Measurements from ENCODE around the gene FAM24A.

Gene FAM24A

DNA sequence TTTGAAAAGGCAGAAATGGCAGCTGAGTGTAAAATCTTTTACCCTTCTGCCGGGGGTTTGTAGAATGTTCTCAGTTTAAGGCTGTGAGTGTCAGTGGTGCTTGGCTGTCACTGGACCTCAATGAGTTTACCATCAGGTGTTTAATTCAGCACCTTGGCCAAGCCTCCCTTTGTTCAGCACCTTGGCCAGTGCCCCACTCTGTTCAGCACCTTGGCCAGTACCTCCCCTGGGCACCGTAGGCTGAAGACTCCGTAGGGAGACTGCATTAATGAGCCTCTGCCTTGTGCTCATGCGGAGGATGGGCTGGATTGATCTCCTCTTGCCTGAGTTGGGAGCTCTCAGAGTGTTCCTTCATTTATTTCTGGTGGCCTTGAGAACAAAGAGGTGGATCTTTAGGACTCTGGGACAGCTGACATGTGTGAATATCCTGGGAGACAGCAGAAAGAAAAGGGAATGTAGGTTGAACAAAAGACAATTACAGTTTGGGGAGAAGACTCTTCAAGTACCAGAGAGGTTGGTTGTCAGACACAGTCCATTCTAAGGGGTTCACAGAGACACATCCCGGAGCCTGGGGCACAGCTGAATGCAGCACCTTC, 1.6 kb downstream of the FAM24A start (continued):
- TF ChIP-seq, protein P1, sequence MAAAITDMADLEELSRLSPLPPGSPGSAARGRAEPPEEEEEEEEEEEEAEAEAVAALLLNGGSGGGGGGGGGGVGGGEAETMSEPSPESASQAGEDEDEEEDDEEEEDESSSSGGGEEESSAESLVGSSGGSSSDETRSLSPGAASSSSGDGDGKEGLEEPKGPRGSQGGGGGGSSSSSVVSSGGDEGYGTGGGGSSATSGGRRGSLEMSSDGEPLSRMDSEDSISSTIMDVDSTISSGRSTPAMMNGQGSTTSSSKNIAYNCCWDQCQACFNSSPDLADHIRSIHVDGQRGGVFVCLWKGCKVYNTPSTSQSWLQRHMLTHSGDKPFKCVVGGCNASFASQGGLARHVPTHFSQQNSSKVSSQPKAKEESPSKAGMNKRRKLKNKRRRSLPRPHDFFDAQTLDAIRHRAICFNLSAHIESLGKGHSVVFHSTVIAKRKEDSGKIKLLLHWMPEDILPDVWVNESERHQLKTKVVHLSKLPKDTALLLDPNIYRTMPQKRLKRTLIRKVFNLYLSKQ (tag by site-specific recombination; IDR thresholded peaks at IDR 0.05; ENCODE audit: borderline replicate concordance) = no peak
- TF ChIP-seq HOXD13 (CRISPR knock-in tag; IDR thresholded peaks at IDR 0.05; ENCODE audit: borderline replicate concordance) (peak; percentile 97), ZNF37A (tag by site-specific recombination; IDR thresholded peaks at IDR 0.05) (no peak), ZNF169 (tag by site-specific recombination; IDR thresholded peaks at IDR 0.05) (no peak), ZNF624 (tag by site-specific recombination; IDR thresholded peaks at IDR 0.05) (no peak), GLI2 (tag by site-specific recombination; IDR thresholded peaks at IDR 0.05; ENCODE audit: borderline replicate concordance, low read depth) (no peak), ZIC2 (tag by site-specific recombination; IDR thresholded peaks at IDR 0.05) (no peak), OVOL3 (tag by site-specific recombination; IDR thresholded peaks at IDR 0.05) (no peak), ZNF48 (tag by site-specific recombination; IDR thresholded peaks at IDR 0.05) (no peak), HOXC10 (CRISPR knock-in tag; IDR thresholded peaks at IDR 0.05) (peak; percentile 97), ZNF768 (tag by site-specific recombination; IDR thresholded peaks at IDR 0.05) (no peak), ZXDB (tag by site-specific recombination; IDR thresholded peaks at IDR 0.05) (no peak), ZNF473 (tag by site-specific recombination; IDR thresholded peaks at IDR 0.05) (no peak), ZNF549 (tag by site-specific recombination; IDR thresholded peaks at IDR 0.05) (no peak), ZNF404 (tag by site-specific recombination; IDR thresholded peaks at IDR 0.05) (no peak), ZNF223 (tag by site-specific recombination; IDR thresholded peaks at IDR 0.05) (no peak), KLF7 (tag by site-specific recombination; IDR thresholded peaks at IDR 0.05; ENCODE audit: borderline replicate concordance) (no peak), ZNF660 (tag by site-specific recombination; IDR thresholded peaks at IDR 0.05) (no peak), ZNF112 (tag by site-specific recombination; IDR thresholded peaks at IDR 0.05) (no peak), ZNF548 (tag by site-specific recombination; IDR thresholded peaks at IDR 0.05) (no peak), ZFP37 (tag by site-specific recombination; IDR thresholded peaks at IDR 0.05) (no peak), KLF9 (tag by site-specific recombination; IDR thresholded peaks at IDR 0.05; ENCODE audit: low read depth) (no peak), ZNF571 (tag by site-specific recombination; IDR thresholded peaks at IDR 0.05) (no peak), EGR2 (tag by site-specific recombination; IDR thresholded peaks at IDR 0.05; ENCODE audit: low read depth) (no peak), SP7 (tag by site-specific recombination; IDR thresholded peaks at IDR 0.05) (no peak)
- TF ChIP-seq, protein P2, sequence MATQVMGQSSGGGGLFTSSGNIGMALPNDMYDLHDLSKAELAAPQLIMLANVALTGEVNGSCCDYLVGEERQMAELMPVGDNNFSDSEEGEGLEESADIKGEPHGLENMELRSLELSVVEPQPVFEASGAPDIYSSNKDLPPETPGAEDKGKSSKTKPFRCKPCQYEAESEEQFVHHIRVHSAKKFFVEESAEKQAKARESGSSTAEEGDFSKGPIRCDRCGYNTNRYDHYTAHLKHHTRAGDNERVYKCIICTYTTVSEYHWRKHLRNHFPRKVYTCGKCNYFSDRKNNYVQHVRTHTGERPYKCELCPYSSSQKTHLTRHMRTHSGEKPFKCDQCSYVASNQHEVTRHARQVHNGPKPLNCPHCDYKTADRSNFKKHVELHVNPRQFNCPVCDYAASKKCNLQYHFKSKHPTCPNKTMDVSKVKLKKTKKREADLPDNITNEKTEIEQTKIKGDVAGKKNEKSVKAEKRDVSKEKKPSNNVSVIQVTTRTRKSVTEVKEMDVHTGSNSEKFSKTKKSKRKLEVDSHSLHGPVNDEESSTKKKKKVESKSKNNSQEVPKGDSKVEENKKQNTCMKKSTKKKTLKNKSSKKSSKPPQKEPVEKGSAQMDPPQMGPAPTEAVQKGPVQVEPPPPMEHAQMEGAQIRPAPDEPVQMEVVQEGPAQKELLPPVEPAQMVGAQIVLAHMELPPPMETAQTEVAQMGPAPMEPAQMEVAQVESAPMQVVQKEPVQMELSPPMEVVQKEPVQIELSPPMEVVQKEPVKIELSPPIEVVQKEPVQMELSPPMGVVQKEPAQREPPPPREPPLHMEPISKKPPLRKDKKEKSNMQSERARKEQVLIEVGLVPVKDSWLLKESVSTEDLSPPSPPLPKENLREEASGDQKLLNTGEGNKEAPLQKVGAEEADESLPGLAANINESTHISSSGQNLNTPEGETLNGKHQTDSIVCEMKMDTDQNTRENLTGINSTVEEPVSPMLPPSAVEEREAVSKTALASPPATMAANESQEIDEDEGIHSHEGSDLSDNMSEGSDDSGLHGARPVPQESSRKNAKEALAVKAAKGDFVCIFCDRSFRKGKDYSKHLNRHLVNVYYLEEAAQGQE (tag by site-specific recombination; IDR thresholded peaks at IDR 0.05) = peak; percentile 100
- TF ChIP-seq, protein P3, sequence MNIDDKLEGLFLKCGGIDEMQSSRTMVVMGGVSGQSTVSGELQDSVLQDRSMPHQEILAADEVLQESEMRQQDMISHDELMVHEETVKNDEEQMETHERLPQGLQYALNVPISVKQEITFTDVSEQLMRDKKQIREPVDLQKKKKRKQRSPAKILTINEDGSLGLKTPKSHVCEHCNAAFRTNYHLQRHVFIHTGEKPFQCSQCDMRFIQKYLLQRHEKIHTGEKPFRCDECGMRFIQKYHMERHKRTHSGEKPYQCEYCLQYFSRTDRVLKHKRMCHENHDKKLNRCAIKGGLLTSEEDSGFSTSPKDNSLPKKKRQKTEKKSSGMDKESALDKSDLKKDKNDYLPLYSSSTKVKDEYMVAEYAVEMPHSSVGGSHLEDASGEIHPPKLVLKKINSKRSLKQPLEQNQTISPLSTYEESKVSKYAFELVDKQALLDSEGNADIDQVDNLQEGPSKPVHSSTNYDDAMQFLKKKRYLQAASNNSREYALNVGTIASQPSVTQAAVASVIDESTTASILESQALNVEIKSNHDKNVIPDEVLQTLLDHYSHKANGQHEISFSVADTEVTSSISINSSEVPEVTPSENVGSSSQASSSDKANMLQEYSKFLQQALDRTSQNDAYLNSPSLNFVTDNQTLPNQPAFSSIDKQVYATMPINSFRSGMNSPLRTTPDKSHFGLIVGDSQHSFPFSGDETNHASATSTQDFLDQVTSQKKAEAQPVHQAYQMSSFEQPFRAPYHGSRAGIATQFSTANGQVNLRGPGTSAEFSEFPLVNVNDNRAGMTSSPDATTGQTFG (tag by site-specific recombination; IDR thresholded peaks at IDR 0.05; ENCODE audit: borderline replicate concordance) = no peak
- TF ChIP-seq, protein P4, sequence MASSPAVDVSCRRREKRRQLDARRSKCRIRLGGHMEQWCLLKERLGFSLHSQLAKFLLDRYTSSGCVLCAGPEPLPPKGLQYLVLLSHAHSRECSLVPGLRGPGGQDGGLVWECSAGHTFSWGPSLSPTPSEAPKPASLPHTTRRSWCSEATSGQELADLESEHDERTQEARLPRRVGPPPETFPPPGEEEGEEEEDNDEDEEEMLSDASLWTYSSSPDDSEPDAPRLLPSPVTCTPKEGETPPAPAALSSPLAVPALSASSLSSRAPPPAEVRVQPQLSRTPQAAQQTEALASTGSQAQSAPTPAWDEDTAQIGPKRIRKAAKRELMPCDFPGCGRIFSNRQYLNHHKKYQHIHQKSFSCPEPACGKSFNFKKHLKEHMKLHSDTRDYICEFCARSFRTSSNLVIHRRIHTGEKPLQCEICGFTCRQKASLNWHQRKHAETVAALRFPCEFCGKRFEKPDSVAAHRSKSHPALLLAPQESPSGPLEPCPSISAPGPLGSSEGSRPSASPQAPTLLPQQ (tag by site-specific recombination; IDR thresholded peaks at IDR 0.05) = no peak
- TF ChIP-seq, protein P5, sequence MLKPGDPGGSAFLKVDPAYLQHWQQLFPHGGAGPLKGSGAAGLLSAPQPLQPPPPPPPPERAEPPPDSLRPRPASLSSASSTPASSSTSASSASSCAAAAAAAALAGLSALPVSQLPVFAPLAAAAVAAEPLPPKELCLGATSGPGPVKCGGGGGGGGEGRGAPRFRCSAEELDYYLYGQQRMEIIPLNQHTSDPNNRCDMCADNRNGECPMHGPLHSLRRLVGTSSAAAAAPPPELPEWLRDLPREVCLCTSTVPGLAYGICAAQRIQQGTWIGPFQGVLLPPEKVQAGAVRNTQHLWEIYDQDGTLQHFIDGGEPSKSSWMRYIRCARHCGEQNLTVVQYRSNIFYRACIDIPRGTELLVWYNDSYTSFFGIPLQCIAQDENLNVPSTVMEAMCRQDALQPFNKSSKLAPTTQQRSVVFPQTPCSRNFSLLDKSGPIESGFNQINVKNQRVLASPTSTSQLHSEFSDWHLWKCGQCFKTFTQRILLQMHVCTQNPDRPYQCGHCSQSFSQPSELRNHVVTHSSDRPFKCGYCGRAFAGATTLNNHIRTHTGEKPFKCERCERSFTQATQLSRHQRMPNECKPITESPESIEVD (tag by site-specific recombination; IDR thresholded peaks at IDR 0.05) = no peak
- TF ChIP-seq, protein P6, sequence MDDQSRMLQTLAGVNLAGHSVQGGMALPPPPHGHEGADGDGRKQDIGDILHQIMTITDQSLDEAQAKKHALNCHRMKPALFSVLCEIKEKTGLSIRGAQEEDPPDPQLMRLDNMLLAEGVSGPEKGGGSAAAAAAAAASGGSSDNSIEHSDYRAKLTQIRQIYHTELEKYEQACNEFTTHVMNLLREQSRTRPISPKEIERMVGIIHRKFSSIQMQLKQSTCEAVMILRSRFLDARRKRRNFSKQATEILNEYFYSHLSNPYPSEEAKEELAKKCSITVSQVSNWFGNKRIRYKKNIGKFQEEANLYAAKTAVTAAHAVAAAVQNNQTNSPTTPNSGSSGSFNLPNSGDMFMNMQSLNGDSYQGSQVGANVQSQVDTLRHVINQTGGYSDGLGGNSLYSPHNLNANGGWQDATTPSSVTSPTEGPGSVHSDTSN (CRISPR knock-in tag; IDR thresholded peaks at IDR 0.05) = peak; percentile 98
